ENCODE measurements around the gene PGAM5. TPM values are rescaled to one million over a fixed set of nuclear protein-coding genes. Genes with fewer than 3 reads are reported as not detected.

The PGAM5 gene
- total RNA-seq, 3 donors from 2014 or later: 128 to 170 (median 147) TPM

DNA sequence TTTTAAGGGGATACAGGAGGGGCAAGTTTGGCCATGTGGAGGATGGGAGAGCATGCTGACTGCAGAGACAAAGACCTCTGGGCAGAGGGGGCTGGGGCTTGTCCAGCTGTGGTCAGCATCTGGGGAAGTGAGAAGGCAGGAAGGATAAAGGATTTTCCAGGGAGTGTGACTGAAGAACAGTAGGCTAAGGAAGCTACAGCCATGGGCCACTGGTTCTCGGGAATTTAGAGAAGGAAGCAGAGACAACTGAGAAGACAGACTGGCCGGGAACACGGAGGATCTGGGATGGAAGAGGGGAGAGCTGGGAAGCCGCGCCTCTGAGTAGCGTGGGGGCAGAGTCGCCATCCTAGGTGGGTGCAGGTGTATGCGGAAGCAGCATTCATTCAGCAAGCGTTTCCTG, 7.0 kb upstream of the PGAM5 start:
- peaks cover 14% of the 10 kb centered on the region for H3K9me3 Mint-ChIP-seq
- no peaks in the 10 kb centered on the region for H3K4me1 Mint-ChIP-seq (ENCODE audit: low read depth)
- no peaks in the 10 kb centered on the region for H3K27me3 Mint-ChIP-seq (ENCODE audit: low read depth)
- peaks cover 5% of the 10 kb centered on the region for H3K36me3 Mint-ChIP-seq (ENCODE audit: insufficient read depth)
- H3K4me3 Mint-ChIP-seq: no peak overlapping the region
- DNase-seq (no peak), ATAC-seq (no peak)

DNA sequence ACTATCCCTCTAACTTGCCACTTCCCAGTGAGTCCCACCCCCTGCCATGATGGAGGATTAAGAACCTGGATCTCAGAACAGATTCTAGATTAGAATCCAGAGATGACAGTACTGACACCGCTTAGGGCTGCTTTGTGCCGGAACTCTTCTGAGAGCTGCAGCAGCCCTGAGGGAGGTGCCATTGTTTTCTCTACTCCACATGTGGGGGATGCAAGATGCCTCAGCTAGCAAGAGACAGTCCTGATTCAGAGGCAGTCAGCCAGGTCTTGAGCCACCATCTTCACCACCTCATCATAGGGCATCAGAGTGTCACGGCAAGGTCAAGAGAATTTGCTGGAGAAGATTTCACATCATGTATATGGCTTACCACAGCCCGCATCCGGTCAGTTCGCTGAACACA, 3.4 kb upstream of the PGAM5 start:
- Mint-ChIP-seq H3K27me3 (ENCODE audit: low read depth) (no peaks in the 10 kb centered on the region), H3K4me1 (ENCODE audit: low read depth) (peaks cover 10% of the 10 kb centered on the region), H3K4me3 (no peak overlapping the region), H3K36me3 (ENCODE audit: insufficient read depth) (peaks cover 4% of the 10 kb centered on the region), H3K9me3 (peaks cover 14% of the 10 kb centered on the region)
- ATAC-seq (no peak), DNase-seq (no peak)

DNA sequence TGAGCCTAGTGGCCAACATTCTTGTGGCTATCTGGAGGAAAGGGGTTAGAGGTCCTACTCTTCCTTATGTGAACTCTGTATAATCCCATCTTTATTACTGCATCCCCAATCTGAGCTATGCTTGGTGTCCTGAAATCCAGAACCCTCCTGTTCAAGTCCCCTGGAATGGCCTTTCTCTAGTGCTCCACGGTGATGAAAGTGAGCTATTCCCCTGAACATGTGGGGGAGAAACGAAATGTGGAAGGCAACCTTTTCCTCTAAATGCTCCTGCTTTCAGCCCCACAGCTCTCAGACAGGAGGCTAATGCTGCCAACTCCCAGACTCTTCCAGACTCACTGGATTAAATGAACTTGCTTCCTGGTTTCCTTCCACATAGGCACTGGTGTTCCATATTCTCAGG, 2.5 kb upstream of the PGAM5 start:
- no peaks in the 10 kb centered on the region for H3K27me3 Mint-ChIP-seq (ENCODE audit: low read depth)
- peaks cover 14% of the 10 kb centered on the region for H3K9me3 Mint-ChIP-seq
- DNase-seq (no peak), ATAC-seq (no peak)
- no peak overlapping the region for H3K4me3 Mint-ChIP-seq
- H3K36me3 Mint-ChIP-seq (ENCODE audit: insufficient read depth): peaks cover 4% of the 10 kb centered on the region
- H3K4me1 Mint-ChIP-seq (ENCODE audit: low read depth): peaks cover 16% of the 10 kb centered on the region

DNA sequence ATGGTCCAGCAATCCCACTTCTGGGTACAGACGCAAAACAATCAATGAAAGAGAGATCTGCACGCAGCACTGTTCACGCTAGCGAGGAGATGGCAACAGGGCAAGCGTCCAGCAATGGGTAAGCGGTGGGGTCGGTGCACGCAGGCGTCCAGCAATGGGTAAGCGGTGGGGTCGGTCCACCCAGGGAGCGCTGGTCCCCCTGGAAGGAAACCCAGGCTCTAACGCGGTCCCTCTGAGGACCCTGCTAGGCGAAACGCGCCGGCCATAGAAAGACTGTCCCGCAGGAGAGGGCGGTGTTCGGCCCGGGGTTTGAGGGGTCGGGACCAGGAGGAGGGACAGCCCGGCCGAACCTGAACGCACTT, 618 bp upstream of the PGAM5 start:
- ATAC-seq: peak; percentile 4 to 8
- Mint-ChIP-seq H3K27me3 (ENCODE audit: low read depth) (no peaks in the 10 kb centered on the region), H3K4me1 (ENCODE audit: low read depth) (peaks cover 23% of the 10 kb centered on the region), H3K4me3 (peak overlapping the region; percentile 86), H3K9me3 (peaks cover 14% of the 10 kb centered on the region), H3K36me3 (ENCODE audit: insufficient read depth) (peaks cover 9% of the 10 kb centered on the region)
- DNase-seq: no peak

DNA sequence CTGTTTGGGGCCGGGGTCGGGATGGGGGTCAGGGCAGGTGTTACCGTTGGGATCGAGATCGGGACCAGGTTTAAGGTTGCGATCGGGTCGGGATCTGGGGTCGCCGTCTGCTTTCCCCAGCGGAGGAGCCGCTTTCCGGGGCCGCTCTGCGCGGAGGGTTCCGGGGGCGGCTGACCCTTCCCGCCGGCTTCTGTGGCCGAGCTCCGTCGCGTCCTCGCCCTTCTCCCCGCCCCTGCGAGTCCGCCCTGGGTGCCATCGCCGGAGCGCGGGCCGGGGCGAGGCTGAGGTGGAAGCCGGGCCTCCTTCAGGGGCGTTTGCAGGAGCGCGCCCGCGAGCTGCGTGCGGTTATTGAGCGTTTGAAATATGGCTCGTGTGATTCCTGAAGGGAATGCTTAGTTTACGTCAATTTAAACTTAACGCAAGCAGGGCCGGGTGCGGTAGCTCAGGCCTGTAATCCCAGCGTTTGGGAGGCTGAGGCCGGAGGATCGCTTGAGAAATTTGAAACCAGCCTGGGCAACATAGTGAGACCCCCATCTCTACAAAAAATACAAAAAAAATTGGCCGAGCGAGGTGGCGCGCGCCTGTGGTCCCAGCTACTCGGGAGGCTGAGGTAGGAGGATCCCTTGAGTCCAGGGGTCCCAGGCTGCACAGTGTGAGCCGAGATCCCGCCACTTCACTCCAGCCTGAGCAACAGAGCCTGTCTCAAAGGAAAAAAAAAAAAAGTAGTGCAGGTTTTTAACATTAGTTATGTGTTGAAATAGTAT, 620 bp downstream of the PGAM5 start:
- Mint-ChIP-seq H3K36me3 (ENCODE audit: insufficient read depth) (peaks cover 9% of the 10 kb centered on the region), H3K27me3 (ENCODE audit: low read depth) (no peaks in the 10 kb centered on the region), H3K9me3 (peaks cover 14% of the 10 kb centered on the region), H3K4me1 (ENCODE audit: low read depth) (peaks cover 23% of the 10 kb centered on the region), H3K4me3 (peak overlapping the region; percentile 88)
- ATAC-seq: peak; percentile 27 to 33
- no peak for DNase-seq

DNA sequence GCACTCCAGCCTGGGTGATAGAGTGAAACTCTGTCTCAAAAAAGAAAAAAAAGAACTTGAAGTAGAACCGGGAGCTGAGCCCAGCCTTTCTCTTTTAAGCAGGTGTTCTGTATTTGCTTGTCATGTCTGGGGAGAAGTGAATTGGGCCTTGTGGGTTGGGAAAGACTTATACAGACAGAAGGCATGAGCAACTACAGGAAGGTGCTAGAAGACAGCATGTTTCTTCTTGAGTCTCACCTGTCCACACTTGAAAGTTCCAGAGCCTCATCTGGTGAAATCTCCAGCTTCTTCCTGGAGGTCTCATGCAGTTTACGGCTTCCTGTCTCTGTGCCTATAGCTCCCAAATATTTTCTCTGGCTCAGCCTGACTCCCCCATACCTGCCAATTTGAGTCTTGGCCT, 2.5 kb downstream of the PGAM5 start:
- DNase-seq: no peak
- Mint-ChIP-seq H3K9me3 (peaks cover 5% of the 10 kb centered on the region), H3K4me1 (ENCODE audit: low read depth) (peaks cover 23% of the 10 kb centered on the region), H3K27me3 (ENCODE audit: low read depth) (no peaks in the 10 kb centered on the region), H3K36me3 (ENCODE audit: insufficient read depth) (peaks cover 9% of the 10 kb centered on the region), H3K4me3 (peak overlapping the region; percentile 42)
- ATAC-seq: no peak

DNA sequence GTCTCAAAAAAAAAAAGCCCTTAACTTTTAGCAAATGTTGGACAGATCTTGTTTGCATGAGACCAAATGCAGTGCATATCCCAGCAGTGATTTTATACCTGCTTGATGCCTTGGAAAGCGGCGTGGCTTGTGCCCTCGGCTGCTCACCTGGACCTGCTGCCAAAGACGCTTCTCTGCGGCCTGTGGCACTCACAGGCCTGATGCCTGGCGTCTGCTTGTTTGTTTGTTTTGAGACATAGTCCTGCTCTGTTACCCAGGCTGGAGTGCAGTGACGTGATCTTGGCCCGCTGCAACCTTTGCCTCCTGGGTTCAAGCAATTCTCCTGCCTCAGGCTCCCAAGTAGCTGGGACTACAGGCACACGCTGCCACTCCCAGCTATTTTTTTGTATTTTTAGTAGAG, 5.2 kb downstream of the PGAM5 start:
- H3K36me3 Mint-ChIP-seq (ENCODE audit: insufficient read depth): peaks cover 19% of the 10 kb centered on the region
- H3K4me3 Mint-ChIP-seq: no peak overlapping the region
- DNase-seq: no peak
- H3K9me3 Mint-ChIP-seq: no peaks in the 10 kb centered on the region
- no peak for ATAC-seq
- no peaks in the 10 kb centered on the region for H3K27me3 Mint-ChIP-seq (ENCODE audit: low read depth)
- H3K4me1 Mint-ChIP-seq (ENCODE audit: low read depth): peaks cover 19% of the 10 kb centered on the region

DNA sequence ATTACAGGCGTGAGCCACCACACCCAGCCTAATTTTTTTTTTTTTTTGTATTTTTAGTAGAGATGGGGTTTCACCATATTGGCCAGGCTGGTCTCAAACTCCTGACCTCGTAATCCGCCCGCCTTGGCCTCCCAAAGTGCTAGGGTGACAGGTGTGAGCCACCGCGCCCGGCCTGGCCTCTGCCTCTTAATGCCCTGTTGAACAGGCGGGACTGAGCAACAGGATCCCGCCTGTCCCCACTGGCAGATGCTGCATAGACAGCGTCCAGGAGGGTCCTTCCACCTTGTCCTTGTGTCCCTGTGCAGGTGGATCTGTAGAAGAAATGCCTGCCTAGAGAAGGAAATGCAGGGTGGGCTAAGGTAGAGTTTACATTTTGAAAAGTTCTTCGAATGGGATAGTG, 5.7 kb downstream of the PGAM5 start:
- Mint-ChIP-seq H3K4me1 (ENCODE audit: low read depth) (peaks cover 19% of the 10 kb centered on the region), H3K4me3 (no peak overlapping the region), H3K27me3 (ENCODE audit: low read depth) (no peaks in the 10 kb centered on the region), H3K36me3 (ENCODE audit: insufficient read depth) (peaks cover 19% of the 10 kb centered on the region), H3K9me3 (no peaks in the 10 kb centered on the region)
- no peak for ATAC-seq
- DNase-seq: no peak

DNA sequence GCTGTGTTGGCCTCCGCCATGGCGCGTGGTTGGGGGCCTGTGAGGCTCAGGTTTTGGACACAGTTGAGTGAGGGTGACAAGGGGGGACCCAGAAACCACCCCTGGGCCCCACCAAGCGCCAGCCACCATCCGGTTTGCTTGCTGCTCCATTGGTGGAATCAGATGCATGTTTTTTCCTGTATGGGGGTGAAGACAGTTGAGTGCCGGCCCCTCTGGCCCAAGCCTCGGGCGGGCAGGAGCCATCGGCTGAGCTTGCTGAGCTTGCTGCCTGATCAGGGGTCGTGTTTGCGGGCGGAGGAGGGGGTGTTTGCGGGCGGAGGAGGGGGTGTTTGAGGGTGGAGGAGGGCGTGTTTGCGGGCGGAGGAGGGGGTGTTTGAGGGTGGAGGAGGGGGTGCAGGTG, 6.4 kb downstream of the PGAM5 start:
- DNase-seq (no peak), ATAC-seq (no peak)
- Mint-ChIP-seq H3K9me3 (no peaks in the 10 kb centered on the region), H3K4me1 (ENCODE audit: low read depth) (peaks cover 15% of the 10 kb centered on the region), H3K4me3 (no peak overlapping the region), H3K27me3 (ENCODE audit: low read depth) (no peaks in the 10 kb centered on the region), H3K36me3 (ENCODE audit: insufficient read depth) (peaks cover 22% of the 10 kb centered on the region)

DNA sequence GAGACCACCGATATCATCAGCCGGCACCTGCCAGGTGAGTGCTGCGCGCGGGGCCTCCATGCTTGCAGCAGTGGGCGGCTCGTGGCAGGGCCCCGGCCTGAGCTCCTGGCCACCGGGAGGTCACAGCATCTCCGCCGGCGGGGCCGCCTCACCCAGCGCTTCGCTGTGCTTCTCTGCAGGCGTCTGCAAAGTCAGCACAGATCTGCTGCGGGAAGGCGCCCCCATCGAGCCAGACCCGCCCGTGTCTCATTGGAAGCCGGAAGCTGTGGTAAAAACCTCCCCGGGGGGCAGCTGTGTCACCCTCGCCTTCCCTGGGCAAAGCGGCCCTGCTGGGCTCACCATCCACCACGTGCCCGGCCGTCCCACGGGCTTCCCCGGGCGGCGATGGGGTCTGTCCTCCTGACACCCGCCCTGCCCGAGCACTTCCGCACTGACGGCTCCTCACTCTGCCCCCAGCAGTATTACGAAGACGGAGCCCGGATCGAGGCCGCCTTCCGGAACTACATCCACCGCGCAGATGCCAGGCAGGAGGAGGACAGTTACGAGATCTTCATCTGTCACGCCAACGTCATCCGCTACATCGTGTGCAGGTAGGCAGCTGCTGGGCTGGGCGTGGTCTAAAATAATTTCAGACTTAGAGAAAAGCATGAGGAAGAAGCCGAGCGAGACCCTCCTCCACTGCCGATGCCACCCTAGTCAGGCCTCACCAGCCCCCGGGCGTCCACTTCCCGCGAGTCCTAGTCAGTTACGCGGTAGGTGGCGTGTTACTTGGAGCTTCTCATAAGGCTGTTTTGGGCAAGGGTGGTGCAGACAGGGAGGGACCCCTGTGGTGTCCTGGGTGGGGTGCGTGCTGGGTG, 7.1 kb downstream of the PGAM5 start:
- Mint-ChIP-seq H3K4me1 (ENCODE audit: low read depth) (peaks cover 11% of the 10 kb centered on the region), H3K4me3 (no peak overlapping the region), H3K27me3 (ENCODE audit: low read depth) (no peaks in the 10 kb centered on the region), H3K9me3 (no peaks in the 10 kb centered on the region), H3K36me3 (ENCODE audit: insufficient read depth) (peaks cover 20% of the 10 kb centered on the region)
- no peak for DNase-seq
- ATAC-seq: peak in 1 of 2 donors; percentile 33

DNA sequence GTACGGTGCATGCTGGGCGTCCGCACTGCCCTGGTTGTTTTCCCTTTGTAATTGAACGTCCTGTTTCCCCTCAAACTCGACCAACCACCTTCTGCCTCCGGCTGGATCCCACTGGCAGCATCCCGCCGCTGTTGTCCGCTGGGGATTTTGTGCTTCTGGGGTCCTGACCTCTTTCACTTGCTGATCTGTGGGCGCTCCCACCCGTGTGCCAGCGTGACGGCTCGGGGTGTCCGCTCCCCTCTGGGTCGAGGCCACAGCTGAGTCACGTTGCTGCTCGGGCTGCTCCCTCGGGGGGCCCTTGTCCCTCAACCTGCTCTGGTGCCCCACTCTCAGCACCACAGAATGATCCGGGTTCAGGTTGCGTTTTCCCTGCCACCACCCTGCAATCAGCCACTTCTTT, 8.0 kb downstream of the PGAM5 start:
- Mint-ChIP-seq H3K4me1 (ENCODE audit: low read depth) (peaks cover 2% of the 10 kb centered on the region), H3K9me3 (no peaks in the 10 kb centered on the region), H3K27me3 (ENCODE audit: low read depth) (no peaks in the 10 kb centered on the region), H3K4me3 (no peak overlapping the region), H3K36me3 (ENCODE audit: insufficient read depth) (peaks cover 26% of the 10 kb centered on the region)
- no peak for ATAC-seq
- DNase-seq: no peak

DNA sequence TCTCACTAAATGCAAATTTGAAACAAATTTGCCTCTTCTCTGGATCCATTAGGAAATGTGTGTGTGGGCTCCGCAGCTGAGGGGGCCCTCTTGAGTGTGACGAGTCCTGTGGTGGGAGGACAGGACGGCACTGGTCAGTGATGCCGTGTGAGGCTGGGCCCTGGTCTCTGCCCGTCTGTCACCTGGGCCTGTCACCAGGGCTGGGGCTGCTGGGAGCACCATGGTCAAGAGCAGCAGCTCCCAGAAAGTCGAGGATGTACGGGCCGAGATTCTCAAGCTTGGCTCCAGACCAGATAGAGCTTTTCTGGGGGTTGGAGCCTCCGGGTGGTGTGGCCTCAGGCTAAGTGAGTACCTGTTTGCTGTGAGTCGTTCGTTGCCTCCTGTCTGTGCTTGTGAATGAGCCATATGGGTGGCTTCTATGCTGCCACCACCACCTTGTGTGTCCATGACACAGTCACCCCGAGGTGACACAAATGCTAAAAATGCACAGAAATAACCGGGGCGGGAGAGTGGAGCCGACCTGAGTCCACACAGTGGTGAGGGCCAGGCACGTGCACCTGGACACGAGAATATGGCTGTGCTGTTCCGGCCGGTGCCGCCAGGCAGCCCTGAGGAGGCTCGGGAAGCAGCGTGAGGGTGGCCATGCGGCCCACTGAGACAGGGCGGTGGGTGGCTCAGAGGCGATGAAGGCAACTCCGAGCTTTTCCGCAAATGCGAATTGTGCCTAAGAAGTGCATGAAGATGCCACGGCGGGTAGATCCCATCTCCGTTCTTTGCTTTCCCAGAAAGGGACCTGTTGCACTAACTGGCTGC, 8.7 kb downstream of the PGAM5 start:
- ATAC-seq (no peak), DNase-seq (no peak)
- H3K4me1 Mint-ChIP-seq (ENCODE audit: low read depth): peaks cover 2% of the 10 kb centered on the region
- no peaks in the 10 kb centered on the region for H3K9me3 Mint-ChIP-seq
- H3K4me3 Mint-ChIP-seq: no peak overlapping the region
- no peaks in the 10 kb centered on the region for H3K27me3 Mint-ChIP-seq (ENCODE audit: low read depth)
- H3K36me3 Mint-ChIP-seq (ENCODE audit: insufficient read depth): peaks cover 30% of the 10 kb centered on the region

DNA sequence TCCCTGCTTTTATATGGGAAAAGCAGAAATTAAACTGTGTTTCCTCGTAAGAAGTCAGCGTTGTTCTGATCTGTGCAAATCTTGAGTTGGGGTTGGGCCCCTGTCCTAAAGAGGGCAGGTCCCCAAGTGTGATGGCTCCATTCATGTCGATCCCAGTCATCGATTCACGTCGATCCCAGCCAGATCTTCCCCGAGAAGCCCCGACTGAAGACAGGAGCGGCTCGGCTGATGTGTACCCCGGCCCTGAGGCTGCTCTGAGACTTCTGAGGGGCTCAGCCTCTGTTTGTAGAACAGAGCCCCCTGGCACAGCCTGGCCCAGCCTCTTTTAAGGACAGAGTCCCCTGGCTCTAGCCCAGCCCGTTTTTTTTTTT, 9.3 kb downstream of the PGAM5 start:
- H3K27me3 Mint-ChIP-seq (ENCODE audit: low read depth): no peaks in the 10 kb centered on the region
- no peaks in the 10 kb centered on the region for H3K4me1 Mint-ChIP-seq (ENCODE audit: low read depth)
- H3K36me3 Mint-ChIP-seq (ENCODE audit: insufficient read depth): peaks cover 29% of the 10 kb centered on the region
- H3K4me3 Mint-ChIP-seq: no peak overlapping the region
- H3K9me3 Mint-ChIP-seq: no peaks in the 10 kb centered on the region
- ATAC-seq: no peak
- no peak for DNase-seq

DNA sequence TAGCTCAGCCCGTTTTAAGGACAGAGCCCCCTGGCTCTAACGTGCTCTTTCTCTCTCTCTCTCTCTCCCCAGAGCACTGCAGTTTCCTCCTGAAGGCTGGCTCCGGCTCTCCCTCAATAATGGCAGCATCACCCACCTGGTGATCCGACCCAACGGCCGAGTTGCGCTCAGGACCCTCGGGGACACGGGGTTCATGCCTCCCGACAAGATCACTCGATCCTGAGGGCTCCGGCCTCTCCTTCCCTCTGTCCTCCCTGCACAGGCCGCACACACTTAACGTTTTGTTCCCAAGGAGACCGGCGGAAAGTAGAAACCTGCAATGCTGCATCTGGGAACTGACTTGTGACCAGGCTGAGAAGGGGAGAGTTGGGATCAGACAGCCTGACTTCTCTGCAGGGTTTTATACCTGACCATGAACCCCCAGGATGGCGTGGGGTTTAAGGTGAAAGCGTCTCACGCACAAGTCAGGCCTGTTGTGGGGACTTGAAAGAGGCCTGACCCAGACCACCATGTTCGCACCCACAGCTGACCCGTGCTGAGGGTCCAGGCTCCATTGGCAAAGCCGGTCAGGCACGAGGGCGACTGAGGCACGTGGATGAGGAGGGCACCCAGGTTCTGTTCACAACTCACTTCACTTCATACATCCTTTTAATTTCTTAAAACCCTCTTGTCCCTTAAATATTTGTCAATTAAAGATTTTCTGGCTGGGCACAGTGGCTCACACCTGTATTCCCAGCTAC, 10.1 kb downstream of the PGAM5 start:
- H3K27me3 Mint-ChIP-seq (ENCODE audit: low read depth): no peaks in the 10 kb centered on the region
- ATAC-seq: no peak
- no peaks in the 10 kb centered on the region for H3K4me1 Mint-ChIP-seq (ENCODE audit: low read depth)
- H3K36me3 Mint-ChIP-seq (ENCODE audit: insufficient read depth): peaks cover 30% of the 10 kb centered on the region
- no peak for DNase-seq
- H3K4me3 Mint-ChIP-seq: no peak overlapping the region
- H3K9me3 Mint-ChIP-seq: no peaks in the 10 kb centered on the region

Data from activated T-cell treated with anti-CD3 and anti-CD28 coated beads, Interleukin-2, amount 50 U/mL, for 4 hours (primary cell).